GM19043 (cell line): Measurements from ENCODE around the gene ZNF296.

Source experiments
- ATAC-seq: cut with Tn5 transposase; IDR thresholded peaks from one replicate; pipeline ENCODE4 v1.9.1; 2021; ENCODE audit warnings: low read depth; ENCODE audit not compliant: unreplicated experiment

The ZNF296 gene

GRCh38 chr19:45032421-45032820 is 43.9 kb downstream of the ZNF296 start:
- no peak for ATAC-seq

GRCh38 chr19:45030825-45031224 is 45.5 kb downstream of the ZNF296 start:
- no peak for ATAC-seq

- no peak for ATAC-seq
Measured at GRCh38 chr19:45027371-45027770, 48.9 kb downstream of the ZNF296 start.

GRCh38 chr19:45025264-45025663 is 51.0 kb downstream of the ZNF296 start:
- no peak for ATAC-seq

- ATAC-seq: no peak
Measured at GRCh38 chr19:45023048-45023447, 53.2 kb downstream of the ZNF296 start.

GRCh38 chr19:45021971-45022370 is 54.3 kb downstream of the ZNF296 start:
- ATAC-seq: no peak
